GM12878 (cell line): ENCODE results near the gene RANBP1. TPM values are rescaled to one million over a fixed set of nuclear protein-coding genes. Genes with fewer than 3 reads are reported as not detected.

Source experiments
- ATAC-seq: fragments of 200-7000 bp; cut with Tn5 transposase; 3 replicates; pipeline ENCODE4 v1.9.1; 2020; ENCODE audit warnings: mild to moderate bottlenecking, moderate library complexity
- BruUV-seq: library from RNA; stranded (reverse); fragments of 400-500 nt; replicated peaks from 2 replicates; lab custom pipeline; 2021; lab: Mats Ljungman, UMichigan
- CTCF ChIA-PET: fragments of 300-600 bp; sonication (Branson Sonifier 250); formaldehyde crosslinking; extraction: SDS; loops from one replicate; lab custom pipeline; 2021; ENCODE audit warnings: inconsistent platforms; lab: Yijun Ruan, JAX
- POLR2A ChIA-PET: fragments of 350-600 bp; formaldehyde crosslinking; extraction: SDS; loops from one replicate; lab custom pipeline; 2021; ENCODE audit warnings: inconsistent platforms; lab: Charles Lee
- RAD21 ChIA-PET: fragments of 300-600 bp; sonication (Branson Sonifier 250); formaldehyde crosslinking; loops from one replicate; lab custom pipeline; 2023; ENCODE audit warnings: antibody characterized with exemption; ENCODE audit not compliant: unreplicated experiment; lab: Charles Lee
- SMC1A ChIA-PET: fragments of 300-600 bp; sonication (Branson Sonifier 250); formaldehyde crosslinking; loops from one replicate; lab custom pipeline; 2023; ENCODE audit not compliant: unreplicated experiment, uncharacterized antibody; lab: Charles Lee
- DNase-seq: peaks from one replicate; pipeline ENCODE4 v3.0.0-alpha.2; 2011; ENCODE audit warnings: low read depth, low spot score
- FAIRE-seq: peaks from 3 replicates; lab custom pipeline; 2011; peaks lifted over from hg19 to GRCh38; lab: Jason Lieb, UNC
- H2AFZ ChIP-seq: 2 replicates; pipeline ENCODE4 v1.6.0; 2011; ENCODE audit warnings: low read depth, low read length, control low read depth; ENCODE audit not compliant: control insufficient read depth
- H3K27ac ChIP-seq: 2 replicates; pipeline ENCODE4 v1.5.1; 2011; ENCODE audit warnings: control low read depth; ENCODE audit not compliant: control insufficient read depth, insufficient read depth
- H3K27me3 ChIP-seq, 2 experiments: replicated peaks in 1 of 2; 2 replicates each; pipeline versions ENCODE4 v1.6.0 to v1.6.1; 2011; ENCODE audit warnings: low read length in 1 of 2; ENCODE audit not compliant: control insufficient read depth in 2 of 2, insufficient read depth in 2 of 2
- H3K36me3 ChIP-seq, 2 experiments: 2 replicates each; pipeline ENCODE4 v1.5.1; 2011; ENCODE audit warnings: low read length in 1 of 2; ENCODE audit not compliant: control insufficient read depth in 2 of 2, insufficient read depth in 2 of 2
- H3K4me1 ChIP-seq: 2 replicates; pipeline ENCODE4 v1.6.1; 2011; ENCODE audit warnings: mild to moderate bottlenecking, low read length, moderate library complexity, mixed read lengths; ENCODE audit not compliant: control insufficient read depth, insufficient read depth
- H3K4me2 ChIP-seq: 2 replicates; pipeline ENCODE4 v1.6.0; 2011; ENCODE audit warnings: control low read depth; ENCODE audit not compliant: control insufficient read depth, insufficient read depth
- H3K4me3 ChIP-seq: fragments of 200-600 bp; sonication (generic); 2 replicates; pipeline ENCODE4 v1.5.1; 2016
- H3K79me2 ChIP-seq: 2 replicates; pipeline ENCODE4 v1.6.0; 2011; ENCODE audit warnings: low read length; ENCODE audit not compliant: control insufficient read depth, insufficient read depth
- H3K9ac ChIP-seq: 2 replicates; pipeline ENCODE4 v1.8.0; 2011; ENCODE audit warnings: low read length, control low read depth, mixed read lengths; ENCODE audit not compliant: control insufficient read depth, insufficient read depth
- H3K9me3 ChIP-seq: replicated peaks from 3 replicates; pipeline ENCODE4 v1.5.1; 2011; ENCODE audit warnings: mild to moderate bottlenecking, low read length; ENCODE audit not compliant: control insufficient read depth, insufficient read depth
- H4K20me1 ChIP-seq: 2 replicates; pipeline ENCODE4 v1.6.0; 2011; ENCODE audit not compliant: control insufficient read depth, insufficient read depth
- DPF2 ChIP-seq: fragments of 450-650 bp; IDR thresholded peaks from 2 replicates; pipeline ENCODE4 v1.6.1; 2017; ENCODE audit warnings: mild to moderate bottlenecking
- EP300 ChIP-seq, 2 experiments: fragments of 150-350 bp in 1 of 2; IDR thresholded peaks; 2 replicates each; pipeline ENCODE4 v1.6.1; 2011 to 2012; ENCODE audit warnings: low read depth in 2 of 2, low read length in 2 of 2, borderline replicate concordance in 1 of 2, improper control_type of control experiment in 1 of 2, inconsistent platforms in 1 of 2; ENCODE audit not compliant: control insufficient read depth in 1 of 2
- EZH2 ChIP-seq: IDR thresholded peaks from 2 replicates; pipeline ENCODE4 v1.6.1; 2012; ENCODE audit warnings: low read depth, mild to moderate bottlenecking, control low read depth, inconsistent platforms, low read length, borderline replicate concordance; ENCODE audit not compliant: control insufficient read depth
- FOXK2 ChIP-seq: fragments of 450-650 bp; IDR thresholded peaks from 2 replicates; pipeline ENCODE4 v1.6.1; 2017; ENCODE audit warnings: mild to moderate bottlenecking, moderate library complexity
- FOXM1 ChIP-seq: IDR thresholded peaks from 2 replicates; pipeline ENCODE4 v1.6.1; 2012; ENCODE audit warnings: low read depth, mild to moderate bottlenecking, inconsistent platforms, low read length, moderate library complexity
- POLR2A ChIP-seq: IDR thresholded peaks from 2 replicates; pipeline ENCODE4 v1.6.1; 2011; ENCODE audit warnings: low read depth, mild to moderate bottlenecking, low read length
- RUNX3 ChIP-seq: IDR thresholded peaks from 2 replicates; pipeline ENCODE4 v1.6.1; 2012; ENCODE audit warnings: low read length, inconsistent platforms
- SUPT20H ChIP-seq: IDR thresholded peaks from 2 replicates; pipeline ENCODE4 v1.6.1; 2011; ENCODE audit warnings: low read depth, mild to moderate bottlenecking, low read length, moderate library complexity, borderline replicate concordance; ENCODE audit not compliant: control insufficient read depth
- TARDBP ChIP-seq: IDR thresholded peaks from 2 replicates; pipeline ENCODE4 v1.6.1; 2016; ENCODE audit warnings: borderline replicate concordance
- USF1 ChIP-seq: IDR thresholded peaks from 2 replicates; pipeline ENCODE4 v1.6.1; 2011; ENCODE audit warnings: borderline replicate concordance, low read depth, mild to moderate bottlenecking, moderate library complexity, mixed read lengths, low read length; ENCODE audit not compliant: insufficient read depth; ENCODE audit errors: extremely low read length
- WGBS: methylation state at CpG from one replicate; pipeline ENCODE4 v1.1.6; 2016; ENCODE audit warnings: low lambda C conversion rate; ENCODE audit not compliant: insufficient replicate concordance, insufficient coverage; ENCODE audit errors: missing lambda C conversion rate; 5-methylcytosine and 5-hydroxymethylcytosine counted together
- in situ Hi-C: fragments of 300-500 bp; cut with MboI; formaldehyde crosslinking; loops from 9 replicates; pipeline ENCODE4 v1.14.3; 2018; ENCODE audit warnings: mixed read lengths
- intact Hi-C: fragments of 100-400 bp; cut with micrococcal nuclease; formaldehyde crosslinking; loops from one replicate; pipeline ENCODE4 v1.14.2; 2022; ENCODE audit not compliant: unreplicated experiment
- polyA plus RNA-seq, 11 experiments: library from polyadenylated mRNA; depleted of rRNA in 4 of 11; unstranded in 6 of 11; stranded (reverse) in 5 of 11; fragments of >200 nt; fragmentation: Nextera tagmentation in 4 of 11; fragmentation: Illumina TruSeq in 1 of 11; extraction: Ambion mirVana in 4 of 11; extraction: Trizol in 1 of 11; gene quantifications; 1 replicate in 1 of 11; 2 replicates in 10 of 11; pipeline versions ENCODE4 v1.2.1 to v1.2.3, GENCODE V29; 2011 to 2016; ENCODE audit warnings: inconsistent platforms in 2 of 11, missing spikeins in 2 of 11, low read depth in 1 of 11
- total RNA-seq, 4 experiments: library from RNA; depleted of rRNA in 3 of 4; stranded (reverse); fragments of >200 nt in 3 of 4; fragmentation: Illumina TruSeq in 1 of 4; extraction: Trizol in 1 of 4; gene quantifications; 2 replicates each; pipeline versions ENCODE4 v1.2.1 to v1.2.3, GENCODE V29; 2013 to 2021
- TF ChIP-seq, protein P1 (sequence below): fragments of 450-650 bp; IDR thresholded peaks from 2 replicates; pipeline ENCODE4 v1.6.1; 2016; ENCODE audit warnings: mild to moderate bottlenecking

Gene RANBP1
- total and polyA plus RNA-seq, 10 of the 15 experiments (the other 5 are each of a cell fraction or from before 2014, with no cell fraction given) = 55.3 to 808 (median 394) TPM

DNA sequence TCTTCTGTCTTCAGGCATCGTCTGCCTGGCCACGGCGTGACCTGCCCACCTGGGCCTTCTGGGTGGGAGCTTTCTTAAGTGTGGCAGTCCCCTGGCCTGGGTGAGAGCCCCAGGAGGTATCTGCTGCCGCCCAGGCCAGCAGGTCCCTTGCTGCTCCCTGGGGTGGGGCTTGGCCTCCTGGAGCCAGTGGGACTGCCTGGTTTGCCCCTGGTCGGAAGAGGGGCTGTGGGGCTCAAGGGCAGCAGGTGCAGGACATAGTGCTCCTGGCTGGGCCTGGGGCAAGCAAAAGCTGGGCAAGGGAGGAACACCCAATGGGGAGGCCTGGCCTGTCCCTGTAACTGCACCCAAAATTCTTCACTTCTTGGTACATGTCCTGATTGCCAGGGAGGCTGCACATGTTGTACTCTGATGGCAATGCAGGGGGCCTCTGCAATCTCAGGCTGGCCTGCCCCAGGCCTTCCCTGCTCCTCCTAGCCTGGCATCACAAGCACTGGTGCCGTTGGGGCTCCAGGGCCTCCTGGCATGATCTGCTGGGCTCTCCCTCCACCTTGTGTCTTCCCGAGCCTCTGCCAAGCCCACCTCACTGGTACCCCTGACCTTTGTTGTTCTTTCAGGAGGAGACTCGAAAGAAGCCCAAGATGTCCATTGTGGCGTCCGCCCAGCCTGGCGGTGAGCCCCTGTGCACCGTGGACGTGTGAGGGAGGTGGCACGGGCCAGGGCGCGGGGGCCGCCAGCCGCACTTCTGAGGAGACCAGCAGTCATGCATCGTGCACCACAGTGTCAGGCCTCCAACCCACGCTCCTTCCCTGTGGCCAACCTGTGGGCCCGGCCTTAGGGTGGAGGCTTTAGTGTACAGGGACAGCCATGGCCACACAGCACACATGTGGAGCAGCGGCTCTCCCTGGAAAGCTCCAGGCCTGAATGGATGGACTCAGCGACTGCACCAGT lies 6.2 kb upstream of the RANBP1 start:
- H3K36me3 ChIP-seq = peaks cover 32 to 74% of the 10 kb centered on the region in 2 experiments; a peak in 3 of 4 replicates
- H3K27me3 ChIP-seq = no peaks in the 10 kb centered on the region
- ChIA-PET SMC1A (no interaction called here), CTCF (no interaction called here), POLR2A (no interaction called here), RAD21 (no interaction called here)
- H3K4me1 ChIP-seq = peaks cover 9% of the 10 kb centered on the region
- TF ChIP-seq TARDBP (no peak), POLR2A (peak; percentile 54), EP300 (IDR thresholded peaks at IDR 0.05; ENCODE audit: borderline replicate concordance in 1 of 2, control insufficient read depth in 1 of 2, low read depth in 2 of 2, low read length in 2 of 2) (no peak), DPF2 (no peak)
- no peak overlapping the region for H3K9ac ChIP-seq
- BruUV-seq = no TSS peak
- intact Hi-C loops (no loop called here), in situ Hi-C loops (no loop called here)
- H3K4me2 ChIP-seq = no peak overlapping the region
- no peak overlapping the region for H2AFZ ChIP-seq
- 91% methylated on average over 23 of the region's 23 CpGs for WGBS
- FAIRE-seq (no peak), DNase-seq (no peak), ATAC-seq (no peak)
- H4K20me1 ChIP-seq = no peaks in the 10 kb centered on the region
- H3K9me3 ChIP-seq = no peaks in the 10 kb centered on the region; the same call in 2 of the 3 replicates
- H3K79me2 ChIP-seq = peaks cover 3% of the 10 kb centered on the region
- no peak overlapping the region for H3K27ac ChIP-seq
- no peak overlapping the region for H3K4me3 ChIP-seq

DNA sequence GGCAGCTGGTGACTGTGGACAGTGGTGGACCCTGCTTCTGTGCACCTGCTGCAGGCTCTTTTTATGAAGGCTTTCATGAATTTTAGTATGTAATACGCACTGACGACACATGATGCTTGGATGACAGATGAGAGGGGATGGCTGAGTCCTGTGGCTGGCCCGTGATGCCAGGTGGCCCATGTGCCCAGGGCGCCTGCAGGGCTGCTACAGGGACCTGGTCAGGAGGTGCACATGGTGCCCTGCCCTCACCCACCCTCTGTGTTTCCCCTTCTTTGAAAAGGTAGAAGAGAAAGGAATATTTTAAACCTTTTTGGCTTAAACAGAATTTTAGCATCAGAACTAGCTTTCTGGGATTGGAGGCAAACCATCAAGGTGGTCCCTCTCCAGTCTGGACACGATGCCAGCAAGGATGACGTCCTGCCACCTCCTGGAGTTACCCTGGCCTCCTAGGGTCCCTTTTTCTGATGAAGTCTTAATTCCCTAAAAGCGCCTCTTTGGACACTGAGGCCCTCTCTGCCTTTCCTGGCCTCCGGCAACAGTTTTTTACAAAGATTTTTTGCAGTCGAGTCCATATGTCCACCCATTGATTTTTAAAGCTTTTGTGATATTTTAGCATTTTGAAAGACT lies 5.4 kb upstream of the RANBP1 start:
- Histone ChIP-seq H4K20me1 (no peaks in the 10 kb centered on the region), H3K27me3 (no peaks in the 10 kb centered on the region), H3K36me3 (peaks cover 34 to 73% of the 10 kb centered on the region in 2 experiments; a peak in 3 of 4 replicates), H3K9me3 (no peaks in the 10 kb centered on the region; the same call in 2 of the 3 replicates), H3K27ac (no peak overlapping the region), H3K4me2 (no peak overlapping the region), H2AFZ (no peak overlapping the region), H3K4me1 (peaks cover 15% of the 10 kb centered on the region), H3K4me3 (no peak overlapping the region), H3K79me2 (peaks cover 10% of the 10 kb centered on the region), H3K9ac (no peak overlapping the region)
- DNase-seq = no peak
- TSS peak; percentile 72 for BruUV-seq
- in situ Hi-C loops = no loop called here
- no peak for TF ChIP-seq FOXK2
- TF ChIP-seq SUPT20H = no peak
- TF ChIP-seq FOXM1 = no peak
- TF ChIP-seq EZH2 = no peak
- TF ChIP-seq RUNX3 = no peak
- TF ChIP-seq, protein P1, sequence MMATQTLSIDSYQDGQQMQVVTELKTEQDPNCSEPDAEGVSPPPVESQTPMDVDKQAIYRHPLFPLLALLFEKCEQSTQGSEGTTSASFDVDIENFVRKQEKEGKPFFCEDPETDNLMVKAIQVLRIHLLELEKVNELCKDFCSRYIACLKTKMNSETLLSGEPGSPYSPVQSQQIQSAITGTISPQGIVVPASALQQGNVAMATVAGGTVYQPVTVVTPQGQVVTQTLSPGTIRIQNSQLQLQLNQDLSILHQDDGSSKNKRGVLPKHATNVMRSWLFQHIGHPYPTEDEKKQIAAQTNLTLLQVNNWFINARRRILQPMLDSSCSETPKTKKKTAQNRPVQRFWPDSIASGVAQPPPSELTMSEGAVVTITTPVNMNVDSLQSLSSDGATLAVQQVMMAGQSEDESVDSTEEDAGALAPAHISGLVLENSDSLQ = no peak
- TF ChIP-seq USF1 = no peak
- no peak for ATAC-seq
- WGBS = 79% methylated on average over 9 of the region's 9 CpGs
- intact Hi-C loops = no loop called here
- ChIA-PET CTCF (no interaction called here), RAD21 (no interaction called here), POLR2A (interaction anchor here (0.5 kb wide), 1 partner anchor 31 kb away, joined by 3 read pairs; no protein-coding TSS in a partner anchor), SMC1A (no interaction called here)
- no peak for FAIRE-seq
